Hepatocyte (in vitro differentiated cells): ENCODE measurements around the gene RBM38.

Experiments used
- EZH2 ChIP-seq: fragments of 200-600 bp; sonication (generic); IDR thresholded peaks from 2 replicates; pipeline ENCODE4 v1.6.1; 2016; ENCODE audit warnings: antibody characterized with exemption, mild to moderate bottlenecking, borderline replicate concordance
- TF ChIP-seq, protein P1 (sequence below): fragments of 200-600 bp; sonication (generic); IDR thresholded peaks from 2 replicates; pipeline ENCODE4 v1.5.1; 2016; ENCODE audit warnings: antibody characterized with exemption, mild to moderate bottlenecking; ENCODE audit not compliant: poor library complexity

- TF ChIP-seq, protein P1, sequence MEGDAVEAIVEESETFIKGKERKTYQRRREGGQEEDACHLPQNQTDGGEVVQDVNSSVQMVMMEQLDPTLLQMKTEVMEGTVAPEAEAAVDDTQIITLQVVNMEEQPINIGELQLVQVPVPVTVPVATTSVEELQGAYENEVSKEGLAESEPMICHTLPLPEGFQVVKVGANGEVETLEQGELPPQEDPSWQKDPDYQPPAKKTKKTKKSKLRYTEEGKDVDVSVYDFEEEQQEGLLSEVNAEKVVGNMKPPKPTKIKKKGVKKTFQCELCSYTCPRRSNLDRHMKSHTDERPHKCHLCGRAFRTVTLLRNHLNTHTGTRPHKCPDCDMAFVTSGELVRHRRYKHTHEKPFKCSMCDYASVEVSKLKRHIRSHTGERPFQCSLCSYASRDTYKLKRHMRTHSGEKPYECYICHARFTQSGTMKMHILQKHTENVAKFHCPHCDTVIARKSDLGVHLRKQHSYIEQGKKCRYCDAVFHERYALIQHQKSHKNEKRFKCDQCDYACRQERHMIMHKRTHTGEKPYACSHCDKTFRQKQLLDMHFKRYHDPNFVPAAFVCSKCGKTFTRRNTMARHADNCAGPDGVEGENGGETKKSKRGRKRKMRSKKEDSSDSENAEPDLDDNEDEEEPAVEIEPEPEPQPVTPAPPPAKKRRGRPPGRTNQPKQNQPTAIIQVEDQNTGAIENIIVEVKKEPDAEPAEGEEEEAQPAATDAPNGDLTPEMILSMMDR, result no peak
- no peak for TF ChIP-seq EZH2
These were observed 16.1 kb upstream of the RBM38 start for GRCh38 chr20:57374931-57375651.
